Endothelial cell (in vitro differentiated cells): ENCODE measurements around the gene TNFRSF4. TPM values are rescaled to one million over a fixed set of nuclear protein-coding genes. Genes with fewer than 3 reads are reported as not detected.
A peak's percentile ranks its signal among the peaks of the same experiment; 100 is the strongest.

Experiments used
- DNase-seq: peaks from one replicate; pipeline ENCODE4 v3.0.0; 2021; ENCODE audit warnings: low spot score
- H3K27ac Mint-ChIP-seq: one replicate; pipeline ENCODE4 v1.8.0; 2021; ENCODE audit warnings: mixed read lengths, inconsistent platforms; ENCODE audit not compliant: unreplicated experiment
- H3K27me3 Mint-ChIP-seq: one replicate; pipeline ENCODE4 v1.8.0; 2021; ENCODE audit warnings: mild to moderate bottlenecking, moderate library complexity, mixed read lengths, inconsistent platforms; ENCODE audit not compliant: unreplicated experiment
- H3K36me3 Mint-ChIP-seq: one replicate; pipeline ENCODE4 v1.8.0; 2021; ENCODE audit warnings: mild to moderate bottlenecking, low read depth, mixed read lengths, inconsistent platforms; ENCODE audit not compliant: unreplicated experiment
- H3K4me1 Mint-ChIP-seq: one replicate; pipeline ENCODE4 v1.8.0; 2021; ENCODE audit warnings: mild to moderate bottlenecking, mixed read lengths, inconsistent platforms; ENCODE audit not compliant: unreplicated experiment
- H3K4me3 Mint-ChIP-seq: one replicate; pipeline ENCODE4 v1.8.0; 2021; ENCODE audit warnings: mild to moderate bottlenecking, mixed read lengths, inconsistent platforms; ENCODE audit not compliant: unreplicated experiment
- H3K9me3 Mint-ChIP-seq: one replicate; pipeline ENCODE4 v1.8.0; 2021; ENCODE audit warnings: mixed read lengths, inconsistent platforms; ENCODE audit not compliant: unreplicated experiment
- total RNA-seq: library from RNA; stranded (reverse); fragmentation: NEBNext Ultra II Directional; extraction: Animal tissue kit (Norgen Biotek cat#: 25700); gene quantifications from one replicate; pipeline ENCODE4 v1.2.1, GENCODE V29; 2021; ENCODE audit not compliant: unreplicated experiment
- TF ChIP-seq, protein P1 (sequence below): fragments of 200-600 bp; sonication (generic); IDR thresholded peaks from one replicate; pipeline ENCODE4 v1.5.0; 2021; ENCODE audit warnings: antibody characterized with exemption; ENCODE audit not compliant: unreplicated experiment

Gene TNFRSF4
- total RNA-seq, 1 donor from 2014 or later, result 0.80 TPM

GRCh38 chr1:1228187-1228586, 14.2 kb upstream of the TNFRSF4 start:
- TF ChIP-seq, protein P1, sequence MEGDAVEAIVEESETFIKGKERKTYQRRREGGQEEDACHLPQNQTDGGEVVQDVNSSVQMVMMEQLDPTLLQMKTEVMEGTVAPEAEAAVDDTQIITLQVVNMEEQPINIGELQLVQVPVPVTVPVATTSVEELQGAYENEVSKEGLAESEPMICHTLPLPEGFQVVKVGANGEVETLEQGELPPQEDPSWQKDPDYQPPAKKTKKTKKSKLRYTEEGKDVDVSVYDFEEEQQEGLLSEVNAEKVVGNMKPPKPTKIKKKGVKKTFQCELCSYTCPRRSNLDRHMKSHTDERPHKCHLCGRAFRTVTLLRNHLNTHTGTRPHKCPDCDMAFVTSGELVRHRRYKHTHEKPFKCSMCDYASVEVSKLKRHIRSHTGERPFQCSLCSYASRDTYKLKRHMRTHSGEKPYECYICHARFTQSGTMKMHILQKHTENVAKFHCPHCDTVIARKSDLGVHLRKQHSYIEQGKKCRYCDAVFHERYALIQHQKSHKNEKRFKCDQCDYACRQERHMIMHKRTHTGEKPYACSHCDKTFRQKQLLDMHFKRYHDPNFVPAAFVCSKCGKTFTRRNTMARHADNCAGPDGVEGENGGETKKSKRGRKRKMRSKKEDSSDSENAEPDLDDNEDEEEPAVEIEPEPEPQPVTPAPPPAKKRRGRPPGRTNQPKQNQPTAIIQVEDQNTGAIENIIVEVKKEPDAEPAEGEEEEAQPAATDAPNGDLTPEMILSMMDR, result no peak
- H3K27me3 Mint-ChIP-seq, result peaks cover 11% of the 10 kb centered on the region
- no peak for DNase-seq
- H3K4me1 Mint-ChIP-seq, result peaks cover 16% of the 10 kb centered on the region
- no peak overlapping the region for H3K4me3 Mint-ChIP-seq
- no peak overlapping the region for H3K27ac Mint-ChIP-seq
- H3K36me3 Mint-ChIP-seq, result peaks cover 17% of the 10 kb centered on the region
- no peaks in the 10 kb centered on the region for H3K9me3 Mint-ChIP-seq

DNA sequence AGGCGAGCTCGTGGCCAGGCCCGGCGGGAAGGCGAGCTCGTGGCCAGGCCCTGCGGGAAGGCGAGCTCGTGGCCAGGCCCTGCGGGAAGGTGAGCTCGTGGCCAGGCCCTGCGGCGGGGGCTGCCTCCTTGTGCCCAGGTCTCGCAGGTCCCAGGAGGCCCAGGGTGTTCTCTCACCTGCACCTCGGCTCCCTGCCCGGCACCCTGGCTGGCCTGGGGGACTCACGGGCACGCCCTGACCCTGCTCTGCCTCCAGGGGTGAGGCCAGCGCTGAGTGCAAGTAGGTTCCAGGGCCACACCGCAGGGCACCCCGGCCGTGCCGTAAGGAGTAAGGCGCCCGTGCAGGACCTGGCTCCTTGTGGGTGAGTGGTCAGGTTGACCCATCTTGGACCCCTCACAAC, 13.4 kb upstream of the TNFRSF4 start:
- H3K4me3 Mint-ChIP-seq, result no peak overlapping the region
- H3K4me1 Mint-ChIP-seq, result peaks cover 19% of the 10 kb centered on the region
- DNase-seq, result no peak
- TF ChIP-seq, protein P1, result no peak
- H3K9me3 Mint-ChIP-seq, result no peaks in the 10 kb centered on the region
- H3K27ac Mint-ChIP-seq, result no peak overlapping the region
- H3K36me3 Mint-ChIP-seq, result peaks cover 24% of the 10 kb centered on the region
- H3K27me3 Mint-ChIP-seq, result peaks cover 12% of the 10 kb centered on the region

DNA sequence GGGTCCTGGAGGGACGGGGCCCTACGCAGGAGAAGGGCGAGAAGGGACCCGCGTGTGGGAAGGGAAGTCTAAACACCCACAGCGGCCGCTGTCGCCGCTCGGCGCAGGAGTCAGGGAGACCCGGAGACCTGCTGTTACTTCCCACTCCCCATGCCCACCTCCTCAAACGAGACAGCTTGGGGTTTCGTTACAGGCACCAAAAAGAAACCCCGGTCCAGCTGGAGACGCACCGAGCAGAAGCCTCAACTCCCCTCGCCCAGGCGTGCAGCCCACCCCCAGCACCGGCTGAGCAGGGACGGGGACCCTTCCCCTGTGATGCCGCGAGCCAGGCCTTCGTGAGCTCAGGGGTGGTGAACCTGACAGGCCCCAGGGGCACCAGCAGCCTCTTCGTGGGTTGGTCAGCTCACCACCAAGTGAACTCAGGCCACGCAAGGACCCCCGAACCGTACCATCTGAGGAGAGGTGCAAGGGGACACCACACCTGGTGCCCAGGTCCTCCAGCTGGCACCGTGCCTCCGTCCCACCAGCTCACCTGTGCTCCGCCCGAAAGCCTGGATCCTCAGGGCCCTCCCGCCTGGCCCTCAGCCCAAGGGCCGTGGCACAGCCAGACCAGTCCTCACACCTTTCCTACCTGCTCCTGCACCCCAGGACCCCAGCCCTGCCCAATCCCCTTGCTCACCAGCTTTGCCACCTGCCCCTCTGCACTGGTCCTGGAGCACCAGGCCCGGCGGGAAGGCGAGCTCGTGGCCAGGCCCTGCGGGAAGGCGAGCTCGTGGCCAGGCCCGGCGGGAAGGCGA, 12.8 kb upstream of the TNFRSF4 start:
- TF ChIP-seq, protein P1, result no peak
- no peak for DNase-seq
- Mint-ChIP-seq H3K4me3 (no peak overlapping the region), H3K27me3 (peaks cover 12% of the 10 kb centered on the region), H3K9me3 (no peaks in the 10 kb centered on the region), H3K4me1 (peaks cover 19% of the 10 kb centered on the region), H3K36me3 (peaks cover 24% of the 10 kb centered on the region), H3K27ac (no peak overlapping the region)

DNA sequence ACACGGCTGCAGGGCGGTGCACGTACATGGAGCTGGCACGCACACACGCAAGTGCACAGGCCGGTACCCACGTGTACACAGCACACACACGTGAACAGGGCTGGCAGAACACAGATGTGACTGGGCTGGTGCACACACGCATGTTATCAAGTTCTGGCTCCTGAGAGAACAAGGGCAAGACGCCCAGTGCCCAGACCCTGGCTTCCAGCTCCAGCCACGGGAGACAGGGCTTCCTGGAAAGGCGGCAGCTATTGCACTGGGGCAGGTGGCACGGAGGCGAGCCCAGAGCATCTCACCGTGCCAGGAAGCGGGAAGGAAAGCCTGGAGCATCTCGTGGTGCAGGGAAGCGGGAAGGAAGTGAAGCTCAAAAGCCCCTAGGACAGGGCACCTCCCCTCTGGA, 12.0 kb upstream of the TNFRSF4 start:
- H3K4me3 Mint-ChIP-seq, result peak overlapping the region; percentile 29
- H3K4me1 Mint-ChIP-seq, result peaks cover 16% of the 10 kb centered on the region
- TF ChIP-seq, protein P1, result no peak
- no peaks in the 10 kb centered on the region for H3K9me3 Mint-ChIP-seq
- H3K27ac Mint-ChIP-seq, result peak overlapping the region; percentile 49
- H3K27me3 Mint-ChIP-seq, result peaks cover 9% of the 10 kb centered on the region
- H3K36me3 Mint-ChIP-seq, result peaks cover 27% of the 10 kb centered on the region
- no peak for DNase-seq

DNA sequence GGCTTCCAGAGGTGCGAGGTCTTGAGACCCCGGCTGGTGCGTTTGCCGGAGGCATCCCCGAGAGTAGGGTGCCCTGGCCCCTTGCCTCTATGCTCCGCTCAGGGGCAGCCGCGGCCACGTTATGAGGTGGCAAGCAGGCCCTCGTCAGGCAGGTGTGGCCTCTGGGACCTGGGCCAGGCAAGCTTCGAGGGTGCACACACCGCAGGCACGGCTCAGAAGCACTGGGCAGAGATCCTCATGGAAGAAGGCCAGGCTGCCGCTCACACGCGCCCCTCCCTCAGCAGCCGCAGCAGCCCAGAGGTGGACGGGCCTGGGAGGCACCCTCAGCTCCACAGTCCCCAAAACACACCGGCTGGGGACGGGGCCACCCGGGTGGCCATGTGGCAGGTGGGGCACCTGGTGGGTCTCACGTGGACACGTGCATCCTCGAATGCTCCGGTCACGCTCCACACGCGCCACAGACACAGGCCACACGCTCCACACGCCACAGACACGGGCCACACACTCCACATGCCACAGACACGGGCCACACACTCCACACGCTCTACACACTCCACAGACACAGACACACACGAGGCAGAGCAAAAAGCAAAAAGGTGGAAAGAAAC, 11.4 kb upstream of the TNFRSF4 start:
- H3K9me3 Mint-ChIP-seq, result no peaks in the 10 kb centered on the region
- no peak for DNase-seq
- peaks cover 27% of the 10 kb centered on the region for H3K36me3 Mint-ChIP-seq
- H3K27me3 Mint-ChIP-seq, result peaks cover 12% of the 10 kb centered on the region
- TF ChIP-seq, protein P1, result no peak
- H3K4me3 Mint-ChIP-seq, result peak overlapping the region; percentile 29
- H3K4me1 Mint-ChIP-seq, result peaks cover 12% of the 10 kb centered on the region
- peak overlapping the region; percentile 49 for H3K27ac Mint-ChIP-seq
